Measurements from ENCODE around the gene PAPSS1. TPM values are rescaled to one million over a fixed set of nuclear protein-coding genes. Genes with fewer than 3 reads are reported as not detected.

PAPSS1 gene
- total and polyA plus RNA-seq, 9 of the 15 experiments (the other 6 are each of a cell fraction or from before 2014, with no cell fraction given), result 21.1 to 53.9 (median 41.9) TPM

GRCh38 chr4:107683873-107684272, 36.2 kb downstream of the PAPSS1 start:
- FAIRE-seq (no peak), DNase-seq (ENCODE audit: extremely low read depth in 1 of 4, low spot score in 3 of 4) (no peak), ATAC-seq (no peak)
- TF ChIP-seq ZFX (CRISPR knock-in tag; IDR thresholded peaks at IDR 0.05), result no peak
- TF ChIP-seq AFF4 (CRISPR knock-in tag; IDR thresholded peaks at IDR 0.05), result no peak
- no peak for TF ChIP-seq GABPB1 (CRISPR knock-in tag; IDR thresholded peaks at IDR 0.05)
- no peak for TF ChIP-seq SMC3 (conservative IDR thresholded peaks at IDR 0.05; ENCODE audit: insufficient read depth, low read depth, low read length)
- TF ChIP-seq ZNF655 (CRISPR knock-in tag; IDR thresholded peaks at IDR 0.05), result no peak
- no peaks in the 10 kb centered on the region for H4K20me1 ChIP-seq (replicated peaks; ENCODE audit: control insufficient read depth, insufficient read depth, low read length)
- intact Hi-C loops (cut with micrococcal nuclease), result no loop called here
- H3K9ac ChIP-seq (ENCODE audit: insufficient read depth in 1 of 2, low read depth in 2 of 2, low read length in 2 of 2), result no peak overlapping the region
- no TSS peak for BruUV-seq (replicated peaks)
- in situ Hi-C loops (cut with MboI), result no loop called here
- H3K9me1 ChIP-seq (ENCODE audit: control insufficient read depth, insufficient read depth, low read length), result no peaks in the 10 kb centered on the region
- H3K9me3 ChIP-seq (replicated peaks; ENCODE audit: control insufficient read depth, insufficient read depth, low read depth, low read length), result no peaks in the 10 kb centered on the region
- no peak overlapping the region for H3K4me3 ChIP-seq
- H3K27me3 ChIP-seq (ENCODE audit: control insufficient read depth in 2 of 2, insufficient read depth in 2 of 2, low read length in 2 of 2), result no peaks in the 10 kb centered on the region
- H3K36me3 ChIP-seq (ENCODE audit: control insufficient read depth, insufficient read depth, low read length), result peaks cover 20% of the 10 kb centered on the region; the same call in 2 of the 3 replicates
- ChIA-PET CTCF (ENCODE audit: low intra/inter-chr PET ratio) (no interaction called here), POLR2A (no interaction called here)
- H3K4me2 ChIP-seq (ENCODE audit: insufficient read depth, low read length), result no peak overlapping the region
- H3K79me2 ChIP-seq (ENCODE audit: control insufficient read depth, insufficient read depth, low read length), result no peaks in the 10 kb centered on the region
- no peaks in the 10 kb centered on the region for H3K4me1 ChIP-seq (replicated peaks in 1 of 2; ENCODE audit: control insufficient read depth in 2 of 2, insufficient read depth in 2 of 2, low read length in 2 of 2)
- H2AFZ ChIP-seq (ENCODE audit: low read depth, low read length), result no peak overlapping the region
- H3K27ac ChIP-seq (ENCODE audit: extremely low read depth, low read depth, low read length), result no peak overlapping the region

Measured in K562 (cell line).